K562 (cell line): ENCODE measurements around the gene ZSCAN25. TPM values are rescaled to one million over a fixed set of nuclear protein-coding genes. Genes with fewer than 3 reads are reported as not detected.
A peak's percentile ranks its signal among the peaks of the same experiment; 100 is the strongest.

Experiments used
- ADNP ChIP-seq: fragments of 200-800 bp; sonication (Bioruptor generic); IDR thresholded peaks from 2 replicates; pipeline ENCODE4 v1.6.1; 2016; ENCODE audit warnings: missing genetic modification characterization, missing compliant biosample characterization
- CHAMP1 ChIP-seq: fragments of 450-650 bp; IDR thresholded peaks from 2 replicates; pipeline ENCODE4 v1.6.1; 2016; ENCODE audit warnings: mild to moderate bottlenecking
- EP400 ChIP-seq: fragments of 450-650 bp; IDR thresholded peaks from 2 replicates; pipeline ENCODE4 v1.6.1; 2017; ENCODE audit warnings: antibody characterized with exemption, mild to moderate bottlenecking, moderate library complexity
- GABPA ChIP-seq: fragments of 200-800 bp; sonication (Bioruptor generic); conservative IDR thresholded peaks from 2 replicates; pipeline ENCODE4 v1.6.1; 2016; ENCODE audit warnings: low read depth, missing genetic modification characterization, missing compliant biosample characterization
- MAFK ChIP-seq: IDR thresholded peaks from 2 replicates; pipeline ENCODE4 v1.6.1; 2011; ENCODE audit warnings: low read length, improper control_type of control experiment
- MIER1 ChIP-seq: fragments of 450-650 bp; IDR thresholded peaks from 2 replicates; pipeline ENCODE4 v1.6.1; 2016; ENCODE audit warnings: antibody characterized with exemption, mild to moderate bottlenecking, low read depth
- MNT ChIP-seq, 2 experiments: fragments of 450-650 bp; conservative IDR thresholded peaks; 2 replicates each; pipeline ENCODE4 v1.6.1; 2017; ENCODE audit warnings: mild to moderate bottlenecking in 2 of 2, moderate library complexity in 2 of 2
- NELFE ChIP-seq: IDR thresholded peaks from 2 replicates; pipeline ENCODE4 v1.6.1; 2011; ENCODE audit warnings: mild to moderate bottlenecking; ENCODE audit not compliant: insufficient read depth, insufficient read length
- NFE2L1 ChIP-seq: fragments of 450-650 bp; IDR thresholded peaks from 2 replicates; pipeline ENCODE4 v1.6.1; 2016; ENCODE audit warnings: missing genetic modification characterization, low read depth, mild to moderate bottlenecking, missing compliant biosample characterization, moderate library complexity, borderline replicate concordance
- NR0B1 ChIP-seq: fragments of 450-650 bp; IDR thresholded peaks from one replicate; pipeline ENCODE4 v1.6.1; 2018; ENCODE audit warnings: mild to moderate bottlenecking, moderate library complexity; ENCODE audit not compliant: partially characterized antibody
- TCF3 ChIP-seq: sonication (generic); formaldehyde crosslinking; IDR thresholded peaks from 2 replicates; pipeline ENCODE4 v1.4.0; 2020; ENCODE audit warnings: mild to moderate bottlenecking, missing genetic modification reagents
- YBX1 ChIP-seq: fragments of 450-650 bp; IDR thresholded peaks from 2 replicates; pipeline ENCODE4 v1.7.1; 2016; ENCODE audit warnings: mild to moderate bottlenecking
- ZNF274 ChIP-seq: IDR thresholded peaks from 2 replicates; pipeline ENCODE4 v1.6.1; 2011; ENCODE audit warnings: low read depth, mild to moderate bottlenecking, low read length, moderate library complexity, borderline replicate concordance
- ZNF280A ChIP-seq: fragments of 450-650 bp; IDR thresholded peaks from 2 replicates; pipeline ENCODE4 v1.6.1; 2018; ENCODE audit warnings: mild to moderate bottlenecking, low read depth; ENCODE audit not compliant: partially characterized antibody
- ZNF639 ChIP-seq, 2 experiments: fragments of 200-800 bp in 1 of 2; sonication (Bioruptor generic) in 1 of 2; sonication (generic) in 1 of 2; formaldehyde crosslinking in 1 of 2; IDR thresholded peaks in 1 of 2; conservative IDR thresholded peaks in 1 of 2; 2 replicates each; pipeline versions ENCODE4 v1.5.0 to v1.6.1; 2016 to 2020; ENCODE audit warnings: missing compliant biosample characterization in 1 of 2, missing genetic modification characterization in 1 of 2, missing genetic modification reagents in 1 of 2
- ZNF644 ChIP-seq: fragments of 200-800 bp; sonication (Bioruptor generic); IDR thresholded peaks from 2 replicates; pipeline ENCODE4 v1.6.1; 2016; ENCODE audit warnings: low read depth, missing genetic modification characterization, missing compliant biosample characterization
- polyA plus RNA-seq, 8 experiments: library from polyadenylated mRNA; depleted of rRNA in 4 of 8; stranded (reverse) in 5 of 8; unstranded in 3 of 8; fragments of >200 nt; fragmentation: Nextera tagmentation in 2 of 8; fragmentation: Illumina TruSeq in 1 of 8; extraction: Ambion mirVana in 2 of 8; extraction: Trizol in 1 of 8; gene quantifications; 2 replicates each; pipeline versions ENCODE4 v1.2.1 to v1.2.3, GENCODE V29; 2011 to 2014; ENCODE audit warnings: inconsistent platforms in 1 of 8, missing spikeins in 1 of 8
- total RNA-seq, 7 experiments: library from RNA; depleted of rRNA in 6 of 7; stranded (reverse); fragments of >200 nt in 6 of 7; fragmentation: Illumina TruSeq in 2 of 7; extraction: Trizol in 2 of 7; gene quantifications; 2 replicates each; pipeline versions ENCODE4 v1.2.1 to v1.2.3, GENCODE V29; 2011 to 2021; ENCODE audit warnings: low replicate concordance in 1 of 7

Gene ZSCAN25
- total and polyA plus RNA-seq, 9 of the 15 experiments (the other 6 are each of a cell fraction or from before 2014, with no cell fraction given): 0.94 to 18.4 (median 12.8) TPM

- TF ChIP-seq ZNF639 (CRISPR knock-in tag; conservative IDR thresholded peaks at IDR 0.05 in 1 of 2, IDR thresholded peaks at IDR 0.05 in 1 of 2): peak in 1 of 2 experiments; percentile 76; a peak in 1 of 4 replicates
- TF ChIP-seq ZNF644 (tag): 0 out of 2 replicates have a peak, but pooled peaks have one; percentile 59
- TF ChIP-seq MIER1: peak; percentile 69; the same call in 1 of the 2 replicates
- peak; percentile 48 to 72 for TF ChIP-seq MNT (conservative IDR thresholded peaks at IDR 0.05)
- TF ChIP-seq EP400: peak; percentile 62
- 0 out of 2 replicates have a peak, but pooled peaks have one; percentile 9 for TF ChIP-seq GABPA (tag)
- TF ChIP-seq NELFE: no peak
- TF ChIP-seq ZNF274: peak; percentile 81
- TF ChIP-seq NFE2L1: peak; percentile 51; the same call in 1 of the 2 replicates
- peak; percentile 99 for TF ChIP-seq TCF3
- no peak for TF ChIP-seq YBX1
- no peak for TF ChIP-seq NR0B1
- peak; percentile 48 for TF ChIP-seq ADNP (tag)
- TF ChIP-seq CHAMP1: peak; percentile 98
- TF ChIP-seq MAFK: peak; percentile 90
- no peak for TF ChIP-seq ZNF280A
These were observed 48.7 kb downstream of the ZSCAN25 start (continued) for GRCh38 chr7:99665312-99666012.
